ENCODE results near the gene TINAG.

Gene TINAG

DNA sequence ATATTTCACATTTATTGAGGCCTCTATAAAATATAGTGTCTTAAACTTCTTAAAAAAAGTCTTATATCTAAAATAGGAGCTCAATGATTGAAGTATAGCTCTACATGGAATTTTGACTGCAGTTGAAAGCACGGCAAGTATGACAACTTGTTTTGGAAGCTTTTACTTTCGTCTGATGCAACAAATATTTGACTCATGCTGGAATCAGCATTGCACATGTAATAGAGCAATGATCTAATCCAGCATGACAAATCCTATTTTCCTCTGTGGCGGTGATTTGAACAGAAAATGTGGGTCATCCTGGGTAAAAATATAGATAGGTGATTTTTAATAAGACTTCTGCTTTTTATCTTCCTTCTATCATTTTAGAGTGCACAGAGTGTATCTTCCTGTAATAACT is 111.6 kb downstream of the TINAG start:
- in situ Hi-C loops (cut with HindIII; ENCODE audit: low sequenced_read_pairs): no loop called here

- in situ Hi-C loops (cut with HindIII; ENCODE audit: low sequenced_read_pairs): no loop called here
Observed at GRCh38 chr6:54426995-54427394, 118.8 kb downstream of the TINAG start.

DNA sequence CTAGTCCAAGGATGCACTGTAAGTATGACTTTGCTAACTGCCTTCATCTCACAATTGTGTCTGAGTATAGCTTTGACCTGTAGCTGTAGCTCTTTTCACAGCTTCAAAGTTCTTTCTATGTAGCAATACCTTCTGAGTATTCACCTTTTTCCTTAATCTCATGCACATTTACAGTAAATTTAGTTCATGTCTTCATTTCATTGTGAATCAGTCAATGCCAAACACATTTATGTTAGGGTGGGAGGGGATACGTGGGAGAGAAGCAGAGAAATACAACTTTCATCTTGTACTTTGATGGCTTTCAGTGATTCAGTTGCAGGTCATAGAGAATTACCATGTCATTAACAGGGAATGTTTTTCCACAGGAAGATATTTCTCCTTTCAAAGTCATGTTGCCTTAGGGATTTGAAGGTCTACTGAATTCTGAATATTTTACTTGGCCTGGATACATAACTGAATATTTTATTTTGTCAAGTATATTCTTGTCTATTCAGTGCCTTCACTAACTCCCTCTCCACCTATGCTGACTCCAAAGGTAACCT is 119.2 kb downstream of the TINAG start:
- in situ Hi-C loops (cut with HindIII; ENCODE audit: low sequenced_read_pairs): no loop called here

- in situ Hi-C loops (cut with HindIII; ENCODE audit: low sequenced_read_pairs): no loop called here
Observed at GRCh38 chr6:54428431-54428830, 120.2 kb downstream of the TINAG start.

- in situ Hi-C loops (cut with HindIII; ENCODE audit: low sequenced_read_pairs): no loop called here
Observed at GRCh38 chr6:54431466-54431865, 123.2 kb downstream of the TINAG start.
